B cell (primary cell): ENCODE data around the gene MANBA. TPM values are rescaled to one million over a fixed set of nuclear protein-coding genes. Genes with fewer than 3 reads are reported as not detected.

Source experiments
- ATAC-seq: fragments of 200-7000 bp; cut with Tn5 transposase; one replicate; pipeline ENCODE4 v1.10.0; 2021; ENCODE audit warnings: low read depth, mild to moderate bottlenecking, moderate number of reproducible peaks, moderate library complexity
- CTCF ChIA-PET: fragments of 350-600 bp; sonication (Branson Sonifier 250); formaldehyde crosslinking; loops from one replicate; lab custom pipeline; 2021; ENCODE audit warnings: antibody characterized with exemption, inconsistent platforms; lab: Charles Lee
- POLR2A ChIA-PET: fragments of 350-600 bp; sonication (Branson Sonifier 250); formaldehyde crosslinking; loops from one replicate; lab custom pipeline; 2021; ENCODE audit warnings: antibody characterized with exemption; lab: Charles Lee
- DNase-seq: peaks from one replicate; pipeline ENCODE4 v3.0.0; 2013
- H2AFZ ChIP-seq: 2 replicates; pipeline ENCODE4 v1.6.1; 2012; ENCODE audit warnings: mild to moderate bottlenecking, low read depth, low read length; ENCODE audit not compliant: insufficient read depth, poor library complexity, severe bottlenecking
- H3K27ac ChIP-seq, 2 donors: 1 replicate in 1 of 2; 2 replicates in 1 of 2; pipeline ENCODE4 v1.5.1; 2012 to 2013; ENCODE audit warnings: low read length in 2 of 2, mild to moderate bottlenecking in 2 of 2, moderate library complexity in 1 of 2
- H3K27me3 ChIP-seq, 4 experiments: fragments of 200-600 bp in 1 of 4; sonication (generic) in 1 of 4; replicated peaks in 1 of 4; 1 replicate in 2 of 4; 2 replicates in 2 of 4; pipeline versions ENCODE4 v1.6.1 to v1.7.0; 2013 to 2016; ENCODE audit warnings: low read length in 3 of 4, mild to moderate bottlenecking in 2 of 4, mixed read lengths in 1 of 4, moderate library complexity in 1 of 4; ENCODE audit not compliant: insufficient read depth in 4 of 4, control insufficient read depth in 3 of 4; ENCODE audit errors: control extremely low read depth in 1 of 4
- H3K36me3 ChIP-seq, 2 experiments: replicated peaks in 1 of 2; 1 replicate in 1 of 2; 2 replicates in 1 of 2; pipeline versions ENCODE4 v1.6.1 to v1.7.1; 2013; ENCODE audit warnings: low read length in 1 of 2; ENCODE audit not compliant: insufficient read depth in 2 of 2, control insufficient read depth in 1 of 2; ENCODE audit errors: control extremely low read depth in 1 of 2, extremely low read depth in 1 of 2
- H3K4me1 ChIP-seq, 2 donors: fragments of 200-600 bp in 1 of 2; sonication (generic) in 1 of 2; 1 replicate in 1 of 2; 2 replicates in 1 of 2; pipeline versions ENCODE4 v1.5.1 to v1.6.1; 2013 to 2017; ENCODE audit warnings: low read length in 2 of 2; ENCODE audit not compliant: control insufficient read depth in 2 of 2, insufficient read depth in 2 of 2
- H3K4me2 ChIP-seq: replicated peaks from 2 replicates; pipeline ENCODE3; 2012; ENCODE audit warnings: mild to moderate bottlenecking, low read depth, low read length; ENCODE audit not compliant: poor library complexity, severe bottlenecking
- H3K4me3 ChIP-seq, 5 experiments: fragments of 200-600 bp in 1 of 5; sonication (generic) in 1 of 5; 1 replicate in 3 of 5; 2 replicates in 2 of 5; pipeline versions ENCODE4 v1.5.1 to v1.7.0; 2011 to 2016; ENCODE audit warnings: low read length in 4 of 5, mild to moderate bottlenecking in 4 of 5, low read depth in 2 of 5, control low read depth in 1 of 5, moderate library complexity in 1 of 5; ENCODE audit not compliant: insufficient read depth in 1 of 5; ENCODE audit errors: control extremely low read depth in 1 of 5, extremely low read depth in 1 of 5
- H3K79me2 ChIP-seq: fragments of 200-600 bp; sonication (generic); one replicate; pipeline ENCODE4 v1.6.0; 2016; ENCODE audit warnings: low read length; ENCODE audit not compliant: control insufficient read depth, insufficient read depth
- H3K9ac ChIP-seq: fragments of 200-600 bp; sonication (generic); 2 replicates; pipeline ENCODE4 v1.6.1; 2017; ENCODE audit warnings: mild to moderate bottlenecking, low read length, moderate library complexity
- H3K9me3 ChIP-seq, 3 donors: one replicate each; pipeline versions ENCODE4 v1.6.1 to v1.7.1; 2013; ENCODE audit warnings: low read length in 2 of 3; ENCODE audit not compliant: control insufficient read depth in 2 of 3, insufficient read depth in 1 of 3; ENCODE audit errors: control extremely low read depth in 1 of 3
- H4K20me1 ChIP-seq: 2 replicates; pipeline ENCODE4 v1.6.0; 2012; ENCODE audit warnings: mild to moderate bottlenecking, low read length; ENCODE audit not compliant: insufficient read depth, control insufficient read depth, poor library complexity, severe bottlenecking
- H3K27ac Mint-ChIP-seq: one replicate; pipeline ENCODE4 v1.8.0; 2021; ENCODE audit warnings: mixed read lengths
- H3K27me3 Mint-ChIP-seq: one replicate; pipeline ENCODE4 v1.8.0; 2021; ENCODE audit warnings: mixed read lengths
- H3K4me1 Mint-ChIP-seq: one replicate; pipeline ENCODE4 v1.8.0; 2021; ENCODE audit warnings: mixed read lengths
- H3K4me3 Mint-ChIP-seq: one replicate; pipeline ENCODE4 v1.8.0; 2021; ENCODE audit warnings: mixed read lengths
- H3K9me3 Mint-ChIP-seq: one replicate; pipeline ENCODE4 v1.8.0; 2022; ENCODE audit warnings: mixed read lengths; ENCODE audit not compliant: insufficient read depth
- CTCF ChIP-seq: fragments of 200-600 bp; IDR thresholded peaks from one replicate; pipeline ENCODE4 v1.8.0; 2022; ENCODE audit warnings: antibody characterized with exemption, mild to moderate bottlenecking
- EZH2 ChIP-seq: IDR thresholded peaks from 2 replicates; pipeline ENCODE4 v1.6.1; 2012; ENCODE audit warnings: borderline replicate concordance, low read depth, mild to moderate bottlenecking, moderate library complexity, low read length; ENCODE audit not compliant: insufficient read depth, poor library complexity, severe bottlenecking
- WGBS: methylation state at CpG from one replicate; pipeline ENCODE4 v1.1.5; 2013; ENCODE audit warnings: missing lambda C conversion rate; ENCODE audit not compliant: insufficient coverage; 5-methylcytosine and 5-hydroxymethylcytosine counted together
- intact Hi-C: fragments of 100-400 bp; cut with micrococcal nuclease; formaldehyde crosslinking; loops from one replicate; pipeline ENCODE4 v1.10.0; 2022
- polyA plus RNA-seq: library from polyadenylated mRNA; depleted of rRNA; stranded (reverse); fragments of >200 nt; gene quantifications from 2 replicates; pipeline ENCODE4 v1.2.3, GENCODE V29; 2012
- total RNA-seq, 2 donors: library from RNA; stranded (reverse); fragments of 120-200 nt in 1 of 2; gene quantifications; 1 replicate in 1 of 2; 2 replicates in 1 of 2; pipeline versions ENCODE4 v1.2.3 to v1.2.4, GENCODE V29; 2013 to 2022

Gene MANBA
- total and polyA plus RNA-seq, 2 donors (not counting 1 experiment from before 2014, with no cell fraction given): 91.6 to 119 TPM

- Histone ChIP-seq H3K4me1 (no peaks in the 10 kb centered on the region), H4K20me1 (no peaks in the 10 kb centered on the region), H3K79me2 (no peaks in the 10 kb centered on the region), H3K27ac (no peak overlapping the region), H3K36me3 (peaks cover 0 to 36% of the 10 kb centered on the region in 2 experiments), H3K9ac (no peak overlapping the region), H3K27me3 (no peaks in the 10 kb centered on the region), H3K4me2 (no peak overlapping the region), H2AFZ (no peak overlapping the region), H3K4me3 (no peak overlapping the region), H3K9me3 (no peaks in the 10 kb centered on the region)
- ChIA-PET POLR2A (no interaction called here), CTCF (no interaction called here)
- H3K27ac Mint-ChIP-seq: no peak overlapping the region
- H3K4me3 Mint-ChIP-seq: no peak overlapping the region
- no peaks in the 10 kb centered on the region for H3K4me1 Mint-ChIP-seq
- intact Hi-C loops: no loop called here
- no peaks in the 10 kb centered on the region for H3K9me3 Mint-ChIP-seq
- TF ChIP-seq CTCF (no peak), EZH2 (no peak)
- DNase-seq (no peak), ATAC-seq (no peak)
- no peaks in the 10 kb centered on the region for H3K27me3 Mint-ChIP-seq
- WGBS: 93% methylated on average over 1 of the region's 7 CpGs
These were observed 129.2 kb downstream of the MANBA start for GRCh38 chr4:102631616-102632015.

DNA sequence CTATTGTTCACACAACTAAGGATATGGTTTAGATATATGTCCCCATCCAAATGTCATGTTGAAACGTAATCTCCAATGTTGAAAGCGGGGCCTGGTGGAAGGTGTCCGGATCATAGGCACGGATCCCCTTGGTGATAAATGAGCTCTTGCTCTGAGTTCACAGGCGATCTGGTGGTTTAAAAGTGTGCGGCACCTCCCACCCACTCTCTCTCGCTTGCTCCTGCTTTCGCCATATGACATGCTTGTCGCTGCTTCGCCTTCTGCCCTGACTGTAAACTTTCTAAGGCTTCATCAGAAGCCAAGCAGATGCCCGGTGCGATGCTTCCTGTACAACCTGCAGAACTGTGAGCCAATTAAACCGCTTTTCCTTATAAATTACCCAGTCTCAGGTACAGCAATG is 131.1 kb downstream of the MANBA start:
- no peak for DNase-seq
- POLR2A ChIA-PET: no interaction called here
- TF ChIP-seq CTCF (no peak), EZH2 (no peak)
- H3K79me2 ChIP-seq: no peaks in the 10 kb centered on the region
- H4K20me1 ChIP-seq: no peaks in the 10 kb centered on the region
- H3K9me3 ChIP-seq: no peaks in the 10 kb centered on the region
- no peak overlapping the region for H3K9ac ChIP-seq
- no peak overlapping the region for H3K4me2 ChIP-seq
- Mint-ChIP-seq H3K4me1 (peaks cover 3% of the 10 kb centered on the region), H3K27me3 (no peaks in the 10 kb centered on the region), H3K27ac (no peak overlapping the region), H3K4me3 (no peak overlapping the region), H3K9me3 (no peaks in the 10 kb centered on the region)
- H2AFZ ChIP-seq: no peak overlapping the region
- no peak for ATAC-seq
- no peak overlapping the region for H3K4me3 ChIP-seq
- H3K27me3 ChIP-seq: no peaks in the 10 kb centered on the region
- CTCF ChIA-PET: no interaction called here
- peaks cover 0 to 24% of the 10 kb centered on the region in 2 experiments for H3K36me3 ChIP-seq
- H3K4me1 ChIP-seq: peaks cover 3 to 9% of the 10 kb centered on the region in 2 donors
- intact Hi-C loops: no loop called here
- no peak overlapping the region for H3K27ac ChIP-seq
- 97% methylated on average over 13 of the region's 13 CpGs for WGBS
